ENCODE results near the gene GSK3B. TPM values are rescaled to one million over a fixed set of nuclear protein-coding genes. Genes with fewer than 3 reads are reported as not detected.

Gene GSK3B
- 50.1 and 52.0 TPM in 2 replicates for total RNA-seq
- 19.2 and 22.1 TPM in 2 replicates for polyA plus RNA-seq
- 20.8 and 21.9 TPM in 2 replicates for polyA plus RNA-seq (2011; cell fraction: cytosol; rRNA removed)
- polyA plus RNA-seq (2011; cell fraction: nucleus; rRNA removed) = 21.7 and 25.9 TPM in 2 replicates
- polyA plus RNA-seq (2012) = 24.3 and 30.9 TPM in 2 replicates
- polyA minus RNA-seq = 73.4 and 78.2 TPM in 2 replicates
- polyA minus RNA-seq (2011; cell fraction: cytosol; rRNA and poly(A)+ RNA removed) = 54.5 TPM
- 82.8 and 112 TPM in 2 replicates for polyA minus RNA-seq (2011; cell fraction: nucleus; rRNA and poly(A)+ RNA removed)
- Bru-seq, nascent RNA = percentile 96 among the genes with signal in this experiment
- percentile 84 among the genes with signal in this experiment for BruChase-seq, experiment 1, labeled RNA remaining after a 6-hour chase
- BruChase-seq, experiment 2, labeled RNA remaining after a 2-hour chase = percentile 87 among the genes with signal in this experiment
- long read RNA-seq, full-length matches to known transcripts = 29 of 44 reads
- long read RNA-seq, partial matches to known transcripts = 6 of 44 reads
- long read RNA-seq, other reads (novel, unspliced or antisense) = 9 of 44 reads

DNA sequence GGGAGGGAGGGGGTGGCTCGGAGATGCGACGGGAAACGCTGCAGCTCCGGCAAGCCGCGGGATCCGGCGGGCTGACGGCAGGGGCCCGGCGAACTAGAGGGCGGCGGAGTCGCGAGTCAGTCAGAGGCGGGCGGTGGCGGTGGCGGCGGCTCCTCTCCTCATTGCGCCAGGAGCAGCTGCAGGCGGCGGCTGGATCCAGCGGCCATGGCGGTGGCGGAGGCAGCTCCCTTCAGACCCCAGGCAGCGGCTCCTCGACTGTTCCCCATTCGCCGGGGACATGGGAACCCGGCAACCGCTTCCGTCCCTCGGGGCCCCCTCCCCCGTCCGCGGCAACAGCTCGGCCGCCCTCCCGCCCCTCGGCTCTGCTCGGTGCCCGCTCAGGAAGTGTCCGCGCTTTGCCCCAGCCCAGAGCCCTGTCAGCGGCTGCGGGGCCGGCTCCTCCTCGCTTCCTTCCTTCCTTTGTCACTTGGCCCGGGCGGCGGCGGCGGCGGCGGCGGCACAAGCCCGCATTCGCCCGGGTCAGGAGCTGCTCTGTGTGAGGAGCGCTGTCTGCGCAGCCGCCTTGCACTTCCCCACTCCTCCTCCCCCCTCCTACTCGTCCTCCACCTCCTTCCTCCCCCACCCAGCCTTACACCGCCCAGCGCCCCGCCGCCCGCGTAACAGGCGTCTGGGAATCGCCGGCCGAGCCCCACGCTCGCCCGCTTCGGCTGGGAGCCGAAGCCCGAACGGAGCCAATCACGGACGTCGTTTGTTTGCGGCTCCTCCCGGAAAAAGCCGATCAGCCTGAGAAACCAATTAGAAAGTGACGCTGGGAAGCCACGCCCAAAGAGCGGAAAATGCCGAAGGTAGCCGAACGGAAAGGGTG lies at the start of gene GSK3B:
TSS of gene GSK3B (minus strand) at position 537 of the 865 bp plus-strand sequence. CDS start 1,013 bp downstream, outside the sequence.
- Histone ChIP-seq H3K27me3 (ENCODE audit: control insufficient read depth in 2 of 2, insufficient read depth in 2 of 2, low read length in 2 of 2) (no peaks in the 10 kb centered on the region), H3K27ac (ENCODE audit: insufficient read depth, low read depth, low read length) (peak within 1 kb of the TSS; percentile 99), H3K36me3 (ENCODE audit: control insufficient read depth in 2 of 2, extremely low read depth in 1 of 2, insufficient read depth in 2 of 2, low read length in 2 of 2) (no peaks in the 10 kb centered on the region), H2AFZ (ENCODE audit: low read depth, low read length) (peak within 1 kb of the TSS; percentile 11), H4K20me1 (replicated peaks; ENCODE audit: control insufficient read depth, extremely low read depth, insufficient read depth, low read length) (peaks cover 20% of the 10 kb centered on the region), H3K4me3 (replicated peaks in 1 of 3; ENCODE audit: insufficient read depth in 1 of 3, low read depth in 1 of 3, low read length in 3 of 3) (peak within 1 kb of the TSS; percentile 96 to 100 (median 99)), H3K4me1 (ENCODE audit: control insufficient read depth, extremely low read depth, insufficient read depth, low read length) (peaks cover 30% of the 10 kb centered on the region), H3K4me2 (ENCODE audit: insufficient read depth, low read length) (peak within 1 kb of the TSS; percentile 99), H3K9ac (replicated peaks; ENCODE audit: extremely low read depth, insufficient read depth, low read length) (peak within 1 kb of the TSS; percentile 100), H3K79me2 (ENCODE audit: control insufficient read depth, insufficient read depth, low read length) (peaks cover 57% of the 10 kb centered on the region), H3K9me1 (replicated peaks; ENCODE audit: control insufficient read depth, extremely low read depth, insufficient read depth, low read length) (peaks cover 2% of the 10 kb centered on the region), H3K9me3 (replicated peaks; ENCODE audit: control insufficient read depth, insufficient read depth, low read length) (no peaks in the 10 kb centered on the region)
- ChIA-PET POLR2A (interaction anchor here (0.7 to 3.3 kb wide), 7 partner anchors 59 to 853 kb away, joined by 3 to 37 read pairs (median 4); no protein-coding TSS in a partner anchor), CTCF (interaction anchor here (1.2 to 1.8 kb wide), 5 partner anchors 53 to 202 kb away, joined by 3 to 16 read pairs (median 6); no protein-coding TSS in a partner anchor)
- FAIRE-seq (peak; percentile 55), DNase-seq (ENCODE audit: low read depth, low spot score) (peak; percentile 100)
- TF ChIP-seq POLR2A (IDR thresholded peaks at IDR 0.05; ENCODE audit: low read depth, low read length) (peak; percentile 96), POLR2AphosphoS5 (IDR thresholded peaks at IDR 0.05; ENCODE audit: insufficient read depth, low read depth, low read length) (peak; percentile 72), MYC (IDR thresholded peaks at IDR 0.05; ENCODE audit: low read depth, low read length) (peak; percentile 4), JUN (IDR thresholded peaks at IDR 0.05; ENCODE audit: borderline replicate concordance, insufficient read depth, insufficient read length, low read depth) (no peak)
- dilution Hi-C loops (cut with MboI; ENCODE audit: extremely low pct_ligation_motif_present, low sequenced_read_pairs) = no loop called here
- BruUV-seq (replicated peaks) = no TSS peak
- intact Hi-C loops (cut with micrococcal nuclease) = loop anchor here (1.0 to 5.0 kb wide), 8 partner anchors 59 to 465 kb away; partner anchors contain the start of genes COX17 and LRRC58
